SK-N-SH (cell line): ENCODE data around the gene CSF3. TPM values are rescaled to one million over a fixed set of nuclear protein-coding genes. Genes with fewer than 3 reads are reported as not detected.

Experiments
- CTCF ChIA-PET: fragments of 300-600, 350-600 bp; formaldehyde crosslinking; extraction: SDS; loops from one replicate; lab custom pipeline; 2021; lab: Yijun Ruan, JAX
- POLR2A ChIA-PET: fragments of 350-600 bp; sonication (Branson Sonifier 250); formaldehyde crosslinking; extraction: SDS; loops from one replicate; lab custom pipeline; 2020; ENCODE audit warnings: antibody characterized with exemption, inconsistent platforms; lab: Yijun Ruan, JAX
- DNase-seq: peaks from one replicate; pipeline ENCODE4 v3.0.0; 2012
- H2AFZ ChIP-seq: fragments of 200-600 bp; sonication (generic); 2 replicates; pipeline ENCODE4 v1.8.1; 2016; ENCODE audit warnings: antibody characterized with exemption, mild to moderate bottlenecking, low read depth
- H3F3A ChIP-seq: fragments of 200-600 bp; sonication (generic); replicated peaks from 2 replicates; pipeline ENCODE3; 2016; ENCODE audit warnings: antibody characterized with exemption, mild to moderate bottlenecking; ENCODE audit not compliant: insufficient read depth
- H3K27ac ChIP-seq, 2 experiments: fragments of 200-500 bp in 1 of 2; fragments of 200-600 bp in 1 of 2; sonication (Bioruptor generic) in 1 of 2; sonication (generic), shearing (Covaris generic) in 1 of 2; 2 replicates each; pipeline versions ENCODE4 v1.5.1 to v1.6.1; 2014 to 2016; ENCODE audit warnings: low read depth in 2 of 2, inconsistent platforms in 1 of 2, low read length in 1 of 2, mild to moderate bottlenecking in 1 of 2, mixed read lengths in 1 of 2
- H3K27me3 ChIP-seq: fragments of 200-600 bp; sonication (generic), shearing (Covaris generic); 2 replicates; pipeline ENCODE4 v1.6.1; 2016; ENCODE audit warnings: mixed run types; ENCODE audit not compliant: insufficient read depth
- H3K36me3 ChIP-seq, 2 experiments: fragments of 200-500 bp in 1 of 2; fragments of 200-600 bp in 1 of 2; sonication (Bioruptor generic) in 1 of 2; sonication (generic) in 1 of 2; replicated peaks in 1 of 2; 2 replicates each; pipeline versions ENCODE3 to v1.5.1; 2014 to 2016; ENCODE audit warnings: low read length in 1 of 2, mild to moderate bottlenecking in 1 of 2; ENCODE audit not compliant: insufficient read depth in 2 of 2, control insufficient read depth in 1 of 2
- H3K4me1 ChIP-seq, 2 experiments: fragments of 200-500 bp in 1 of 2; fragments of 200-600 bp in 1 of 2; sonication (Bioruptor generic) in 1 of 2; sonication (generic), shearing (Covaris generic) in 1 of 2; 2 replicates each; pipeline versions ENCODE4 v1.5.1 to v1.6.1; 2014 to 2016; ENCODE audit warnings: low read depth in 1 of 2, low read length in 1 of 2, mixed run types in 1 of 2; ENCODE audit not compliant: insufficient read depth in 2 of 2, control insufficient read depth in 1 of 2
- H3K4me2 ChIP-seq: fragments of 200-600 bp; sonication (generic), shearing (Covaris generic); 2 replicates; pipeline ENCODE4 v1.6.1; 2017; ENCODE audit warnings: mixed run types
- H3K4me3 ChIP-seq, 2 experiments: fragments of 200-500 bp in 1 of 2; fragments of 200-600 bp in 1 of 2; sonication (Bioruptor generic) in 1 of 2; sonication (generic), shearing (Covaris generic) in 1 of 2; 2 replicates each; pipeline versions ENCODE4 v1.5.1 to v1.8.1; 2014 to 2016; ENCODE audit warnings: low read depth in 2 of 2, inconsistent platforms in 1 of 2, low read length in 1 of 2, mild to moderate bottlenecking in 1 of 2, mixed read lengths in 1 of 2, moderate library complexity in 1 of 2
- H3K79me2 ChIP-seq: fragments of 200-600 bp; sonication (generic); 2 replicates; pipeline ENCODE4 v1.8.1; 2017; ENCODE audit warnings: mild to moderate bottlenecking; ENCODE audit not compliant: insufficient read depth
- H3K9ac ChIP-seq: fragments of 200-600 bp; sonication (generic); 2 replicates; pipeline ENCODE4 v1.6.1; 2017; ENCODE audit warnings: mixed run types
- H3K9me2 ChIP-seq: fragments of 200-600 bp; sonication (generic); 2 replicates; pipeline ENCODE4 v1.6.1; 2017; ENCODE audit warnings: mixed run types
- H3K9me3 ChIP-seq: fragments of 200-600 bp; sonication (generic); 2 replicates; pipeline ENCODE4 v1.6.1; 2017; ENCODE audit warnings: mixed run types, mild to moderate bottlenecking, moderate library complexity
- H4K20me1 ChIP-seq: fragments of 200-600 bp; sonication (generic); 2 replicates; pipeline ENCODE4 v1.6.1; 2017; ENCODE audit warnings: mild to moderate bottlenecking, mixed run types; ENCODE audit not compliant: insufficient read depth
- CHD2 ChIP-seq: fragments of 150-350 bp; IDR thresholded peaks from 2 replicates; pipeline ENCODE4 v1.6.1; 2018; ENCODE audit warnings: low read length; ENCODE audit not compliant: partially characterized antibody
- EZH2phosphoT487 ChIP-seq: fragments of 200-600 bp; sonication (generic); IDR thresholded peaks from 2 replicates; pipeline ENCODE4 v1.6.1; 2017; ENCODE audit warnings: low read depth, mixed run types, mild to moderate bottlenecking, antibody characterized with exemption, moderate library complexity, borderline replicate concordance
- FOSL2 ChIP-seq: IDR thresholded peaks from 2 replicates; pipeline ENCODE4 v1.4.0; 2012; ENCODE audit warnings: low read depth, mild to moderate bottlenecking, moderate library complexity, borderline replicate concordance
- FOXJ3 ChIP-seq: sonication (generic); formaldehyde crosslinking; IDR thresholded peaks from 2 replicates; pipeline ENCODE4 v1.5.1; 2020; ENCODE audit warnings: mild to moderate bottlenecking, missing genetic modification reagents
- GATA2 ChIP-seq: sonication (generic); formaldehyde crosslinking; IDR thresholded peaks from 2 replicates; pipeline ENCODE4 v1.5.0; 2020; ENCODE audit warnings: mild to moderate bottlenecking, missing genetic modification reagents
- MXI1 ChIP-seq: IDR thresholded peaks from 2 replicates; pipeline ENCODE4 v1.6.1; 2012; ENCODE audit warnings: mild to moderate bottlenecking, low read depth, low read length, improper control_type of control experiment
- NRF1 ChIP-seq: IDR thresholded peaks from 2 replicates; pipeline ENCODE4 v1.6.1; 2012; ENCODE audit warnings: low read depth, mild to moderate bottlenecking, low read length
- RAD21 ChIP-seq: IDR thresholded peaks from 2 replicates; pipeline ENCODE4 v1.6.1; 2012; ENCODE audit warnings: mild to moderate bottlenecking, low read length
- RCOR1 ChIP-seq: fragments of 150-350 bp; IDR thresholded peaks from 2 replicates; pipeline ENCODE4 v1.6.1; 2017; ENCODE audit warnings: antibody characterized with exemption, low read length
- RFX5 ChIP-seq: IDR thresholded peaks from 2 replicates; pipeline ENCODE4 v1.6.1; 2012; ENCODE audit warnings: mild to moderate bottlenecking, improper control_type of control experiment, low read length
- TAF1 ChIP-seq: IDR thresholded peaks from 2 replicates; pipeline ENCODE4 v1.6.1; 2012; ENCODE audit warnings: low read depth, mild to moderate bottlenecking, low read length, moderate library complexity, borderline replicate concordance
- TEAD4 ChIP-seq: IDR thresholded peaks from 2 replicates; pipeline ENCODE4 v1.4.0; 2012; ENCODE audit warnings: mild to moderate bottlenecking, borderline replicate concordance; ENCODE audit not compliant: insufficient read depth
- USF1 ChIP-seq: IDR thresholded peaks from 2 replicates; pipeline ENCODE4 v1.4.0; 2012; ENCODE audit warnings: low read depth, borderline replicate concordance
- ZBTB33 ChIP-seq: IDR thresholded peaks from 2 replicates; pipeline ENCODE4 v1.4.0; 2012; ENCODE audit warnings: low read depth, borderline replicate concordance
- WGBS: methylation state at CpG from one replicate; pipeline ENCODE4 v1.1.6; 2017; ENCODE audit warnings: low lambda C conversion rate; 5-methylcytosine and 5-hydroxymethylcytosine counted together
- polyA plus RNA-seq, 3 experiments: library from polyadenylated mRNA; depleted of rRNA; stranded (reverse); fragments of >200 nt; gene quantifications; 2 replicates each; pipeline ENCODE4 v1.2.3, GENCODE V29; 2012
- TF ChIP-seq, protein P1 (sequence below): IDR thresholded peaks from 2 replicates; pipeline ENCODE4 v1.6.1; 2012; ENCODE audit warnings: mild to moderate bottlenecking, low read depth, low read length, moderate library complexity

The CSF3 gene
- polyA plus RNA-seq, 1 of the 3 experiments (the other 2 are of a cell fraction) = not detected

GRCh38 chr17:40059729-40060475 is 44.7 kb downstream of the CSF3 start:
- H3K36me3 ChIP-seq = no peaks in the 10 kb centered on the region
- CTCF ChIA-PET = interaction anchor here (0.6 to 12.8 kb wide), 7 partner anchors 9 to 47 kb away, joined by 3 to 160 read pairs (median 9); no protein-coding TSS in a partner anchor
- DNase-seq = no peak
- POLR2A ChIA-PET = interaction anchor here (0.5 kb wide), 1 partner anchor 24 kb away, joined by 5 read pairs; no protein-coding TSS in a partner anchor
- no peaks in the 10 kb centered on the region for H4K20me1 ChIP-seq
- peaks cover 7% of the 10 kb centered on the region for H3F3A ChIP-seq
- no peak overlapping the region for H2AFZ ChIP-seq
- H3K9me3 ChIP-seq = no peaks in the 10 kb centered on the region
- WGBS = 76% methylated on average over 8 of the region's 8 CpGs
- no peaks in the 10 kb centered on the region for H3K27me3 ChIP-seq
- H3K4me1 ChIP-seq = peaks cover 10 to 19% of the 10 kb centered on the region in 2 experiments; a peak in 3 of 4 replicates
- no peaks in the 10 kb centered on the region for H3K9me2 ChIP-seq
- no peak for TF ChIP-seq RFX5
- no peak for TF ChIP-seq EZH2phosphoT487
- TF ChIP-seq NRF1 = no peak
- no peak for TF ChIP-seq FOSL2
- TF ChIP-seq TAF1 = no peak
- TF ChIP-seq ZBTB33 = no peak
- no peak for TF ChIP-seq USF1
- no peak for TF ChIP-seq TEAD4
- TF ChIP-seq RCOR1 = no peak
- no peak for TF ChIP-seq GATA2 (CRISPR knock-in tag)
- TF ChIP-seq MXI1 = no peak
- TF ChIP-seq, all 33 proteins: peak for 0
- peaks cover 8% of the 10 kb centered on the region; the same call in 1 of the 2 replicates for H3K79me2 ChIP-seq
- no peak overlapping the region for H3K9ac ChIP-seq
- no peak overlapping the region for H3K27ac ChIP-seq
- no peak overlapping the region for H3K4me2 ChIP-seq
- H3K4me3 ChIP-seq = no peak overlapping the region

GRCh38 chr17:40060887-40061608 is 45.8 kb downstream of the CSF3 start:
- Histone ChIP-seq H3K4me3 (no peak overlapping the region), H3K4me2 (no peak overlapping the region), H3K9me3 (no peaks in the 10 kb centered on the region), H3K4me1 (peaks cover 13 to 30% of the 10 kb centered on the region in 2 experiments; a peak in 3 of 4 replicates), H2AFZ (no peak overlapping the region), H3K79me2 (peaks cover 11% of the 10 kb centered on the region; the same call in 1 of the 2 replicates), H4K20me1 (no peaks in the 10 kb centered on the region), H3K27ac (no peak overlapping the region), H3K36me3 (no peaks in the 10 kb centered on the region), H3K9me2 (no peaks in the 10 kb centered on the region), H3F3A (peaks cover 3% of the 10 kb centered on the region), H3K9ac (no peak overlapping the region), H3K27me3 (no peaks in the 10 kb centered on the region)
- POLR2A ChIA-PET = no interaction called here
- DNase-seq = no peak
- CTCF ChIA-PET = interaction anchor here (0.7 to 12.8 kb wide), 8 partner anchors 13 to 50 kb away, joined by 3 to 160 read pairs (median 6); no protein-coding TSS in a partner anchor
- 85% methylated on average over 11 of the region's 11 CpGs for WGBS
- TF ChIP-seq NRF1 (no peak), MXI1 (no peak), RAD21 (no peak), FOXJ3 (CRISPR knock-in tag) (no peak), GATA2 (CRISPR knock-in tag) (no peak), TAF1 (no peak), CHD2 (no peak)
- TF ChIP-seq, protein P1, sequence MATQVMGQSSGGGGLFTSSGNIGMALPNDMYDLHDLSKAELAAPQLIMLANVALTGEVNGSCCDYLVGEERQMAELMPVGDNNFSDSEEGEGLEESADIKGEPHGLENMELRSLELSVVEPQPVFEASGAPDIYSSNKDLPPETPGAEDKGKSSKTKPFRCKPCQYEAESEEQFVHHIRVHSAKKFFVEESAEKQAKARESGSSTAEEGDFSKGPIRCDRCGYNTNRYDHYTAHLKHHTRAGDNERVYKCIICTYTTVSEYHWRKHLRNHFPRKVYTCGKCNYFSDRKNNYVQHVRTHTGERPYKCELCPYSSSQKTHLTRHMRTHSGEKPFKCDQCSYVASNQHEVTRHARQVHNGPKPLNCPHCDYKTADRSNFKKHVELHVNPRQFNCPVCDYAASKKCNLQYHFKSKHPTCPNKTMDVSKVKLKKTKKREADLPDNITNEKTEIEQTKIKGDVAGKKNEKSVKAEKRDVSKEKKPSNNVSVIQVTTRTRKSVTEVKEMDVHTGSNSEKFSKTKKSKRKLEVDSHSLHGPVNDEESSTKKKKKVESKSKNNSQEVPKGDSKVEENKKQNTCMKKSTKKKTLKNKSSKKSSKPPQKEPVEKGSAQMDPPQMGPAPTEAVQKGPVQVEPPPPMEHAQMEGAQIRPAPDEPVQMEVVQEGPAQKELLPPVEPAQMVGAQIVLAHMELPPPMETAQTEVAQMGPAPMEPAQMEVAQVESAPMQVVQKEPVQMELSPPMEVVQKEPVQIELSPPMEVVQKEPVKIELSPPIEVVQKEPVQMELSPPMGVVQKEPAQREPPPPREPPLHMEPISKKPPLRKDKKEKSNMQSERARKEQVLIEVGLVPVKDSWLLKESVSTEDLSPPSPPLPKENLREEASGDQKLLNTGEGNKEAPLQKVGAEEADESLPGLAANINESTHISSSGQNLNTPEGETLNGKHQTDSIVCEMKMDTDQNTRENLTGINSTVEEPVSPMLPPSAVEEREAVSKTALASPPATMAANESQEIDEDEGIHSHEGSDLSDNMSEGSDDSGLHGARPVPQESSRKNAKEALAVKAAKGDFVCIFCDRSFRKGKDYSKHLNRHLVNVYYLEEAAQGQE = no peak
